ENCODE results near the gene ARHGAP8. TPM values are rescaled to one million over a fixed set of nuclear protein-coding genes. Genes with fewer than 3 reads are reported as not detected.
"Not testable (repeated sequence)": the region's sequence is repeated elsewhere in the genome, so short reads cannot be mapped to it uniquely, and the experiment has no call there.

The ARHGAP8 gene
- total RNA-seq, 1 experiment from 2014 or later = not detected

GRCh38 chr22:44825310-44826150 is 73.2 kb downstream of the ARHGAP8 start:
- no peak for DNase-seq (ENCODE audit: low read depth)

- no peak for DNase-seq (ENCODE audit: low read depth)
Observed at GRCh38 chr22:44827666-44828190, 75.4 kb downstream of the ARHGAP8 start.

GRCh38 chr22:44828193-44828592 is 75.8 kb downstream of the ARHGAP8 start:
- no peak for DNase-seq (ENCODE audit: low read depth)

- no peak for DNase-seq (ENCODE audit: low read depth)
Observed at GRCh38 chr22:44831885-44832284, 79.5 kb downstream of the ARHGAP8 start.

- DNase-seq (ENCODE audit: low read depth) = no peak
Observed at GRCh38 chr22:44834065-44834464, 81.7 kb downstream of the ARHGAP8 start.

- DNase-seq (ENCODE audit: low read depth) = no peak
Observed at GRCh38 chr22:44837481-44837880, 85.1 kb downstream of the ARHGAP8 start.

GRCh38 chr22:44838316-44839016 is 86.1 kb downstream of the ARHGAP8 start:
- DNase-seq (ENCODE audit: low read depth) = no peak

GRCh38 chr22:44839061-44839460 is 86.7 kb downstream of the ARHGAP8 start:
- no peak for DNase-seq (ENCODE audit: low read depth)

- DNase-seq (ENCODE audit: low read depth) = no peak
Observed at GRCh38 chr22:44839721-44840120, 87.3 kb downstream of the ARHGAP8 start.

- no peak for DNase-seq (ENCODE audit: low read depth)
Observed at GRCh38 chr22:44840611-44841322, 88.4 kb downstream of the ARHGAP8 start.

- no peak for DNase-seq (ENCODE audit: low read depth)
Observed at GRCh38 chr22:44842417-44842816, 90.0 kb downstream of the ARHGAP8 start.

GRCh38 chr22:44845191-44845590 is 92.8 kb downstream of the ARHGAP8 start:
- no peak for DNase-seq (ENCODE audit: low read depth)

- no peak for DNase-seq (ENCODE audit: low read depth)
Observed at GRCh38 chr22:44845796-44846720, 93.7 kb downstream of the ARHGAP8 start.

GRCh38 chr22:44846726-44847275 is 94.4 kb downstream of the ARHGAP8 start:
- no peak for DNase-seq (ENCODE audit: low read depth)

GRCh38 chr22:44847380-44847779 is 95.0 kb downstream of the ARHGAP8 start:
- DNase-seq (ENCODE audit: low read depth) = no peak

- no peak for DNase-seq (ENCODE audit: low read depth)
Observed at GRCh38 chr22:44847892-44848291, 95.5 kb downstream of the ARHGAP8 start.

GRCh38 chr22:44848296-44848741 is 95.9 kb downstream of the ARHGAP8 start:
- DNase-seq (ENCODE audit: low read depth) = no peak

GRCh38 chr22:44848791-44849420 is 96.5 kb downstream of the ARHGAP8 start:
- DNase-seq (ENCODE audit: low read depth) = no peak

- peak; percentile 9 for DNase-seq (ENCODE audit: low read depth)
Observed at GRCh38 chr22:44850946-44851345, 98.6 kb downstream of the ARHGAP8 start.

GRCh38 chr22:44854641-44855040 is 102.3 kb downstream of the ARHGAP8 start:
- DNase-seq (ENCODE audit: low read depth) = not testable (repeated sequence)
